Liver (tissue), 9 donors: Measurements from ENCODE around the gene GADL1. TPM values are rescaled to one million over a fixed set of nuclear protein-coding genes. Genes with fewer than 3 reads are reported as not detected.

ENCODE experiments used
- DNase-seq: peaks from one replicate; pipeline ENCODE4 v3.0.0-alpha.2; 2017; ENCODE audit warnings: low spot score
- H3K27ac ChIP-seq, 2 donors: one replicate each; pipeline ENCODE4 v1.7.0; 2013; ENCODE audit warnings: inconsistent platforms in 2 of 2, low read length in 2 of 2, control low read depth in 1 of 2, low read depth in 1 of 2, mild to moderate bottlenecking in 1 of 2
- H3K27me3 ChIP-seq, 4 donors: one replicate each; pipeline versions ENCODE4 v1.6.1 to v1.7.0; 2013; ENCODE audit warnings: low read length in 3 of 4, inconsistent platforms in 1 of 4, mild to moderate bottlenecking in 1 of 4, moderate library complexity in 1 of 4; ENCODE audit not compliant: control insufficient read depth in 4 of 4, insufficient read depth in 4 of 4
- H3K36me3 ChIP-seq, 4 donors: one replicate each; pipeline versions ENCODE4 v1.6.1 to v1.7.0; 2013; ENCODE audit warnings: low read length in 3 of 4, mild to moderate bottlenecking in 3 of 4, low read depth in 1 of 4, moderate library complexity in 1 of 4; ENCODE audit not compliant: control insufficient read depth in 4 of 4, insufficient read depth in 3 of 4
- H3K4me1 ChIP-seq, 4 donors: one replicate each; pipeline versions ENCODE4 v1.6.1 to v1.7.0; 2013; ENCODE audit warnings: low read length in 3 of 4, mild to moderate bottlenecking in 3 of 4, moderate library complexity in 1 of 4; ENCODE audit not compliant: control insufficient read depth in 4 of 4, insufficient read depth in 4 of 4
- H3K4me3 ChIP-seq, 3 donors: one replicate each; pipeline versions ENCODE4 v1.6.1 to v1.7.0; 2013; ENCODE audit warnings: low read length in 3 of 3, control low read depth in 1 of 3, low read depth in 1 of 3, mild to moderate bottlenecking in 1 of 3
- H3K9ac ChIP-seq, 2 donors: one replicate each; pipeline ENCODE4 v1.7.0; 2013; ENCODE audit warnings: low read length in 2 of 2, mild to moderate bottlenecking in 2 of 2, moderate library complexity in 2 of 2, control low read depth in 1 of 2, low read depth in 1 of 2
- H3K9me3 ChIP-seq, 4 donors: one replicate each; pipeline versions ENCODE4 v1.6.1 to v1.7.0; 2013; ENCODE audit warnings: low read length in 3 of 4; ENCODE audit not compliant: control insufficient read depth in 4 of 4
- ATF3 ChIP-seq: IDR thresholded peaks from 2 replicates; pipeline ENCODE4 v1.6.1; 2016; ENCODE audit warnings: antibody characterized with exemption
- CTCF ChIP-seq: fragments of 150-350 bp; IDR thresholded peaks from 2 replicates; pipeline ENCODE4 v1.5.1; 2017; ENCODE audit warnings: improper control_type of control experiment, low read depth, low read length; ENCODE audit not compliant: missing input control
- EGR1 ChIP-seq, 2 donors: IDR thresholded peaks; 2 replicates each; pipeline ENCODE4 v1.6.1; 2016 to 2018; ENCODE audit warnings: antibody characterized with exemption in 2 of 2, low read depth in 2 of 2
- FOXA2 ChIP-seq: IDR thresholded peaks from 2 replicates; pipeline ENCODE4 v1.6.1; 2016; ENCODE audit warnings: antibody characterized with exemption
- GABPA ChIP-seq, 2 donors: IDR thresholded peaks in 1 of 2; conservative IDR thresholded peaks in 1 of 2; 2 replicates each; pipeline ENCODE4 v1.6.1; 2016; ENCODE audit warnings: antibody characterized with exemption in 2 of 2, mild to moderate bottlenecking in 1 of 2, moderate library complexity in 1 of 2
- HNF4A ChIP-seq, 2 donors: conservative IDR thresholded peaks; 2 replicates each; pipeline ENCODE4 v1.6.1; 2016; ENCODE audit warnings: antibody characterized with exemption in 2 of 2, mild to moderate bottlenecking in 2 of 2
- JUND ChIP-seq, 2 donors: IDR thresholded peaks; 2 replicates each; pipeline ENCODE4 v1.6.1; 2016; ENCODE audit warnings: antibody characterized with exemption in 2 of 2
- MAX ChIP-seq: IDR thresholded peaks from 2 replicates; pipeline ENCODE4 v1.6.1; 2016; ENCODE audit warnings: antibody characterized with exemption
- RAD21 ChIP-seq, 2 donors: IDR thresholded peaks; 2 replicates each; pipeline ENCODE4 v1.6.1; 2016; ENCODE audit warnings: antibody characterized with exemption in 2 of 2, mild to moderate bottlenecking in 2 of 2
- REST ChIP-seq: IDR thresholded peaks from 2 replicates; pipeline ENCODE4 v1.6.1; 2016; ENCODE audit warnings: antibody characterized with exemption, mild to moderate bottlenecking
- RXRA ChIP-seq, 2 donors: IDR thresholded peaks; 2 replicates each; pipeline ENCODE4 v1.6.1; 2017 to 2018; ENCODE audit warnings: antibody characterized with exemption in 2 of 2, mild to moderate bottlenecking in 1 of 2
- SP1 ChIP-seq: IDR thresholded peaks from 2 replicates; pipeline ENCODE4 v1.6.1; 2018; ENCODE audit warnings: antibody characterized with exemption, mild to moderate bottlenecking
- TAF1 ChIP-seq: conservative IDR thresholded peaks from 2 replicates; pipeline ENCODE4 v1.6.1; 2016; ENCODE audit warnings: antibody characterized with exemption, mild to moderate bottlenecking
- YY1 ChIP-seq: IDR thresholded peaks from 2 replicates; pipeline ENCODE4 v1.6.1; 2016; ENCODE audit warnings: antibody characterized with exemption, mild to moderate bottlenecking
- ZBTB33 ChIP-seq: IDR thresholded peaks from 2 replicates; pipeline ENCODE4 v1.6.1; 2016; ENCODE audit warnings: antibody characterized with exemption
- whole genome bisulfite sequencing: extraction: QIAGEN DNeasy Blood & Tissue Kit; methylation state at CpG from one replicate; pipeline ENCODE4 v1.1.7; 2013; 5-methylcytosine and 5-hydroxymethylcytosine counted together
- polyA plus RNA-seq, 2 donors: library from polyadenylated mRNA; stranded (reverse) in 1 of 2; unstranded in 1 of 2; fragments of 200-250 nt in 1 of 2; fragments of >200 nt in 1 of 2; fragmentation: Nextera tagmentation in 1 of 2; extraction: Ambion mirVana in 1 of 2; gene quantifications; one replicate each; pipeline versions ENCODE4 v1.2.1 to v1.2.3, GENCODE V29; 2013 to 2015
- total RNA-seq, 2 donors: library from RNA; depleted of rRNA; stranded (reverse); fragments of >200 nt; gene quantifications; one replicate each; pipeline ENCODE4 v1.2.3, GENCODE V29; 2014
- donor health status: healthy.
- donor health status: healthy.
- donor health status: healthy.
- donor health status: healthy.
- donor health status: healthy.

Gene GADL1
- total and polyA plus RNA-seq, 4 donors: not detected

GRCh38 chr3:30760040-30760695 is 134.3 kb downstream of the GADL1 start (continued):
- TF ChIP-seq GABPA (IDR thresholded peaks at IDR 0.05 in 1 of 2, conservative IDR thresholded peaks at IDR 0.05 in 1 of 2): no peak
- TF ChIP-seq JUND (IDR thresholded peaks at IDR 0.05): no peak
- no peak for TF ChIP-seq RAD21 (IDR thresholded peaks at IDR 0.05)
- no peak for TF ChIP-seq HNF4A (conservative IDR thresholded peaks at IDR 0.05)
- no peak for TF ChIP-seq ZBTB33
- no peak for TF ChIP-seq YY1

- Histone ChIP-seq H3K9me3 (no peaks in the 10 kb centered on the region), H3K4me1 (peaks cover 0 to 17% (median 10%) of the 10 kb centered on the region in 4 donors), H3K27ac (no peak overlapping the region), H3K27me3 (no peaks in the 10 kb centered on the region), H3K4me3 (no peak overlapping the region), H3K9ac (no peak overlapping the region), H3K36me3 (no peaks in the 10 kb centered on the region)
- DNase-seq: no peak
- WGBS: 83% methylated on average over 3 of the region's 3 CpGs
- TF ChIP-seq ATF3 (no peak), SP1 (no peak), RAD21 (IDR thresholded peaks at IDR 0.05) (no peak), HNF4A (conservative IDR thresholded peaks at IDR 0.05) (no peak), FOXA2 (no peak), TAF1 (no peak), CTCF (no peak), EGR1 (IDR thresholded peaks at IDR 0.05; ENCODE audit: low read depth in 2 of 2) (no peak), RXRA (IDR thresholded peaks at IDR 0.05) (no peak), MAX (no peak), JUND (IDR thresholded peaks at IDR 0.05) (no peak), YY1 (no peak), REST (no peak)
These were observed 138.2 kb downstream of the GADL1 start for GRCh38 chr3:30756218-30756617.
